Body of pancreas (tissue), 4 donors: ENCODE measurements around the gene FBXO3.

Experiments used
- CTCF ChIP-seq, 7 experiments: fragments of 450-650 bp in 4 of 7; fragments of 200-600 bp in 3 of 7; sonication (generic) in 3 of 7; IDR thresholded peaks; one replicate each; pipeline ENCODE4 v1.5.1; 2016 to 2019; ENCODE audit warnings: antibody characterized with exemption in 7 of 7
- POLR2A ChIP-seq, 3 donors: fragments of 450-650 bp; IDR thresholded peaks; one replicate each; pipeline ENCODE4 v1.6.1; 2016; ENCODE audit warnings: antibody characterized with exemption in 3 of 3, mild to moderate bottlenecking in 2 of 3

- TF ChIP-seq CTCF (IDR thresholded peaks at IDR 0.05) (no peak), POLR2A (IDR thresholded peaks at IDR 0.05) (no peak)
Observed at GRCh38 chr11:33721426-33721825, 52.9 kb downstream of the FBXO3 start.
